HL-60 (cell line): ENCODE data around the gene LEKR1.
"Not testable (repeated sequence)": the region's sequence is repeated elsewhere in the genome, so short reads cannot be mapped to it uniquely, and the experiment has no call there.

Experiments used
- DNase-seq, 2 experiments: peaks; one replicate each; pipeline ENCODE4 v3.0.0-alpha.2; 2010 to 2020; ENCODE audit warnings: low read depth in 1 of 2, low spot score in 1 of 2
- H3K27ac ChIP-seq: fragments of 250-450 bp; sonication (Bioruptor Pico); replicated peaks from 2 replicates; pipeline ENCODE4 v1.5.1; 2020; ENCODE audit warnings: mild to moderate bottlenecking, moderate library complexity
- H3K27me3 ChIP-seq: fragments of 250-450 bp; sonication (Bioruptor Pico); 2 replicates; pipeline ENCODE4 v1.5.1; 2021; ENCODE audit warnings: mild to moderate bottlenecking, moderate library complexity; ENCODE audit not compliant: insufficient read depth, poor library complexity, severe bottlenecking
- H3K4me3 ChIP-seq: replicated peaks from 2 replicates; pipeline ENCODE4 v1.5.1; 2011; ENCODE audit warnings: mild to moderate bottlenecking, control low read depth, low read length; ENCODE audit not compliant: insufficient read depth
- GABPA ChIP-seq: IDR thresholded peaks from 2 replicates; pipeline ENCODE4 v1.6.1; 2012; ENCODE audit warnings: low read depth
- POLR2AphosphoS5 ChIP-seq: IDR thresholded peaks from 2 replicates; pipeline ENCODE4 v1.6.1; 2012; ENCODE audit warnings: low read depth
- SPI1 ChIP-seq: IDR thresholded peaks from 2 replicates; pipeline ENCODE4 v1.6.1; 2012; ENCODE audit warnings: low read depth, mild to moderate bottlenecking, borderline replicate concordance
- TF ChIP-seq, protein P1 (sequence below): IDR thresholded peaks from one replicate; pipeline ENCODE4 v1.5.1; 2011; ENCODE audit warnings: low read length, control low read depth, inconsistent platforms; ENCODE audit not compliant: insufficient read depth
- TF ChIP-seq, protein P2 (sequence below): IDR thresholded peaks from 2 replicates; pipeline ENCODE4 v1.6.1; 2012; ENCODE audit warnings: low read depth; ENCODE audit not compliant: insufficient replicate concordance

The LEKR1 gene

DNA sequence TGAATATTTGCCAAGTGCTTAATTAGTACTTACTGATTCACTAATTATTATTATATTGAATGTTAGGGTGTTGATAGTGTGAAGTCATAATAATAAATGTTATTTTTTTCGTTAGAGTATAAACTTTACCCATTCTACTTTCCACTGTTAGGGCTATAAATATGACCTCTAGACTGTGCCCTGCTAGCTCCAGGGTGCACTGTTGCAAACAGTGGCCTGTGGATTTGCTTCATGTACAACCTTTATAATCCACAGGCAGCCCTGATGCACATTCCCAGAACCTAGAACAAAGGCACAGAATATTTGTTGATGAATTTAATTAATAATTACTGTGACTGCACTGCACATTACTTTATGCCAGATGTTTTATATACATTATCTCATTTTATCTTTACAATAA lies 28.8 kb upstream of the LEKR1 start:
- no peak for TF ChIP-seq POLR2AphosphoS5
- Histone ChIP-seq H3K27me3 (no peaks in the 10 kb centered on the region), H3K4me3 (no peak overlapping the region), H3K27ac (no peak overlapping the region)
- DNase-seq, result no peak

DNA sequence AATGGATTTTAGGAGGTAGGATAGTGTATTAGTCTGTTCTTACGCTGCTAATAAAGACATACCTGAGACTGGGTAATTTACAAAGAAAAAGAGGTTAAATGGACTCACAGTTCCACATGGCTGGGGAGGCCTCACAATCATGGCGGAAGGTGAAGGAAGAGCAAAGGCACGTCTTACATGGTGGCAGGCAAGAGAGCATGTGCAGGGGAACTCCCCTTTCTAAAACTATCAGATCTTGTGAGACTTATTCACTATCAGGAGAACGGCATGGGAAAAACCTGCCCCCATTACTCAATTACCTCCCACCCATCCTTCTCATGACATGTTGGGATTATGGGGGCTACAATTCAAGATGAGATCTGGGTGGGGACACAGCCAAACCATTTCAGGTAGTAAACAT lies 25.9 kb upstream of the LEKR1 start:
- H3K4me3 ChIP-seq, H3K27ac ChIP-seq, H3K27me3 ChIP-seq, DNase-seq: not testable (repeated sequence)

DNA sequence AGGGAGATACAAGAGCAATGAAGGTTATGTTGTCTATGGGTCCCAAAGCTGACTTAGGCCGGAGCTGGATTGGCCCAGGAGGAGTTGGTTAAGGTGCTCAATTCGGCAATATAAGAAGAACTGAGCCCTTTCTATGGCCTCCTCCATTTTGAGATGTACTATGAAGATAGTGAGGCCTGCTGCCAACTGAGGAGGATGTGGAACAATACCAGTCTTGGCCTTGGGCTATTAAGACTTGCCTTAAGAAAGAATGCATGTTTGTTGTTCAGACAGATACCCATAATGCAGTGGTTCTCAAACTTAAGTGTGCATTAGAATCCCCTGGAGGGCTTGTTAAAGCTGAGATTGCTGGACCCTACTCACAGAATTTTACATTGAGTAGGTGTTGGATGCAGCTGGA lies 24.4 kb upstream of the LEKR1 start:
- no peak overlapping the region for H3K4me3 ChIP-seq
- no peak overlapping the region for H3K27ac ChIP-seq
- H3K27me3 ChIP-seq, result no peaks in the 10 kb centered on the region
- DNase-seq, result no peak
- TF ChIP-seq POLR2AphosphoS5, result no peak
- TF ChIP-seq, protein P1, sequence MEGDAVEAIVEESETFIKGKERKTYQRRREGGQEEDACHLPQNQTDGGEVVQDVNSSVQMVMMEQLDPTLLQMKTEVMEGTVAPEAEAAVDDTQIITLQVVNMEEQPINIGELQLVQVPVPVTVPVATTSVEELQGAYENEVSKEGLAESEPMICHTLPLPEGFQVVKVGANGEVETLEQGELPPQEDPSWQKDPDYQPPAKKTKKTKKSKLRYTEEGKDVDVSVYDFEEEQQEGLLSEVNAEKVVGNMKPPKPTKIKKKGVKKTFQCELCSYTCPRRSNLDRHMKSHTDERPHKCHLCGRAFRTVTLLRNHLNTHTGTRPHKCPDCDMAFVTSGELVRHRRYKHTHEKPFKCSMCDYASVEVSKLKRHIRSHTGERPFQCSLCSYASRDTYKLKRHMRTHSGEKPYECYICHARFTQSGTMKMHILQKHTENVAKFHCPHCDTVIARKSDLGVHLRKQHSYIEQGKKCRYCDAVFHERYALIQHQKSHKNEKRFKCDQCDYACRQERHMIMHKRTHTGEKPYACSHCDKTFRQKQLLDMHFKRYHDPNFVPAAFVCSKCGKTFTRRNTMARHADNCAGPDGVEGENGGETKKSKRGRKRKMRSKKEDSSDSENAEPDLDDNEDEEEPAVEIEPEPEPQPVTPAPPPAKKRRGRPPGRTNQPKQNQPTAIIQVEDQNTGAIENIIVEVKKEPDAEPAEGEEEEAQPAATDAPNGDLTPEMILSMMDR, result no peak
- TF ChIP-seq SPI1, result no peak
- no peak for TF ChIP-seq GABPA
- TF ChIP-seq, protein P2, sequence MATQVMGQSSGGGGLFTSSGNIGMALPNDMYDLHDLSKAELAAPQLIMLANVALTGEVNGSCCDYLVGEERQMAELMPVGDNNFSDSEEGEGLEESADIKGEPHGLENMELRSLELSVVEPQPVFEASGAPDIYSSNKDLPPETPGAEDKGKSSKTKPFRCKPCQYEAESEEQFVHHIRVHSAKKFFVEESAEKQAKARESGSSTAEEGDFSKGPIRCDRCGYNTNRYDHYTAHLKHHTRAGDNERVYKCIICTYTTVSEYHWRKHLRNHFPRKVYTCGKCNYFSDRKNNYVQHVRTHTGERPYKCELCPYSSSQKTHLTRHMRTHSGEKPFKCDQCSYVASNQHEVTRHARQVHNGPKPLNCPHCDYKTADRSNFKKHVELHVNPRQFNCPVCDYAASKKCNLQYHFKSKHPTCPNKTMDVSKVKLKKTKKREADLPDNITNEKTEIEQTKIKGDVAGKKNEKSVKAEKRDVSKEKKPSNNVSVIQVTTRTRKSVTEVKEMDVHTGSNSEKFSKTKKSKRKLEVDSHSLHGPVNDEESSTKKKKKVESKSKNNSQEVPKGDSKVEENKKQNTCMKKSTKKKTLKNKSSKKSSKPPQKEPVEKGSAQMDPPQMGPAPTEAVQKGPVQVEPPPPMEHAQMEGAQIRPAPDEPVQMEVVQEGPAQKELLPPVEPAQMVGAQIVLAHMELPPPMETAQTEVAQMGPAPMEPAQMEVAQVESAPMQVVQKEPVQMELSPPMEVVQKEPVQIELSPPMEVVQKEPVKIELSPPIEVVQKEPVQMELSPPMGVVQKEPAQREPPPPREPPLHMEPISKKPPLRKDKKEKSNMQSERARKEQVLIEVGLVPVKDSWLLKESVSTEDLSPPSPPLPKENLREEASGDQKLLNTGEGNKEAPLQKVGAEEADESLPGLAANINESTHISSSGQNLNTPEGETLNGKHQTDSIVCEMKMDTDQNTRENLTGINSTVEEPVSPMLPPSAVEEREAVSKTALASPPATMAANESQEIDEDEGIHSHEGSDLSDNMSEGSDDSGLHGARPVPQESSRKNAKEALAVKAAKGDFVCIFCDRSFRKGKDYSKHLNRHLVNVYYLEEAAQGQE, result no peak

DNA sequence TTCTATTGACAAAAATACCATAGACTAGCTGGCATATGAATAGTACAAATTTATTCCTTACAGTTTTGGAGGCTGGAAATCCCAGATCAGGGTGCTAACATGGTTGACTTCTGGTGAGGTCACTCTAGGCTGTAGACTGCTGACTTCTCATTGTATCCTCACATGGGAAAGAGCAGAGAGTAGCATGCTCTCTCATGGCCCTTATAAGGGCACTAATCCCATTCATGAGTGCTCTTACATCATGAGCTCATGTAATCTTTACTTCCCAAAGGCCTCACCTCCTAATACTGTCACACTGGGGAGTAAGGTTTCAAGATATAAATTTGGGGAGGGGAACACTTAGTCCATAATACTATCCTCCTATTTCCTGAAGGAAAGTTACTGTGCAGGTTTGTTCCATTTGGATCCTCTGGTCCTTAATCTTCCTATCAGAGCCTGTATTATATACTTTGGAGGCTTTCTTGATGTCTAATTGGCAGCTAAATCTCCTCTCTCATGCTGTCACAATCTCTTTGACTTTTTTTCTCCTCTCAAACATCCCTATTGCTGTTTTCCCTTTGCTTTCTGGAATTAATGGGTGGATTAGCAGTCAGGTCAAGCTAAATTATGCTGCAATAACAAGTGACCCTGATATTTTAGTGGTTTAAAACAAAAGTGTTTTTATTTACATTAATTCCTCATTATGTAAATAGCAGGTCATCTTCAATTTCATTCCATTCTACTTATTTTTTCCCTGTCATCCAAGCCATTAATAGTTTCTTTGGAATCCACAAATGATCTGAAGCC lies 23.1 kb upstream of the LEKR1 start:
- DNase-seq, result no peak
- H3K4me3 ChIP-seq, result no peak overlapping the region
- H3K27me3 ChIP-seq, result no peaks in the 10 kb centered on the region
- TF ChIP-seq, protein P2, result no peak
- TF ChIP-seq, protein P1, result no peak
- TF ChIP-seq GABPA (no peak), POLR2AphosphoS5 (no peak), SPI1 (no peak)
- no peak overlapping the region for H3K27ac ChIP-seq
